SK-N-SH (cell line): ENCODE results near the gene BCAN. TPM values are rescaled to one million over a fixed set of nuclear protein-coding genes. Genes with fewer than 3 reads are reported as not detected.

Experiments
- CTCF ChIA-PET: fragments of 300-600, 350-600 bp; formaldehyde crosslinking; extraction: SDS; loops from one replicate; lab custom pipeline; 2021; lab: Yijun Ruan, JAX
- POLR2A ChIA-PET: fragments of 350-600 bp; sonication (Branson Sonifier 250); formaldehyde crosslinking; extraction: SDS; loops from one replicate; lab custom pipeline; 2020; ENCODE audit warnings: antibody characterized with exemption, inconsistent platforms; lab: Yijun Ruan, JAX
- DNase-seq: peaks from one replicate; pipeline ENCODE4 v3.0.0; 2012
- H2AFZ ChIP-seq: fragments of 200-600 bp; sonication (generic); 2 replicates; pipeline ENCODE4 v1.8.1; 2016; ENCODE audit warnings: antibody characterized with exemption, mild to moderate bottlenecking, low read depth
- H3F3A ChIP-seq: fragments of 200-600 bp; sonication (generic); replicated peaks from 2 replicates; pipeline ENCODE3; 2016; ENCODE audit warnings: antibody characterized with exemption, mild to moderate bottlenecking; ENCODE audit not compliant: insufficient read depth
- H3K27ac ChIP-seq, 2 experiments: fragments of 200-500 bp in 1 of 2; fragments of 200-600 bp in 1 of 2; sonication (Bioruptor generic) in 1 of 2; sonication (generic), shearing (Covaris generic) in 1 of 2; 2 replicates each; pipeline versions ENCODE4 v1.5.1 to v1.6.1; 2014 to 2016; ENCODE audit warnings: low read depth in 2 of 2, inconsistent platforms in 1 of 2, low read length in 1 of 2, mild to moderate bottlenecking in 1 of 2, mixed read lengths in 1 of 2
- H3K27me3 ChIP-seq: fragments of 200-600 bp; sonication (generic), shearing (Covaris generic); 2 replicates; pipeline ENCODE4 v1.6.1; 2016; ENCODE audit warnings: mixed run types; ENCODE audit not compliant: insufficient read depth
- H3K36me3 ChIP-seq, 2 experiments: fragments of 200-500 bp in 1 of 2; fragments of 200-600 bp in 1 of 2; sonication (Bioruptor generic) in 1 of 2; sonication (generic) in 1 of 2; replicated peaks in 1 of 2; 2 replicates each; pipeline versions ENCODE3 to v1.5.1; 2014 to 2016; ENCODE audit warnings: low read length in 1 of 2, mild to moderate bottlenecking in 1 of 2; ENCODE audit not compliant: insufficient read depth in 2 of 2, control insufficient read depth in 1 of 2
- H3K4me1 ChIP-seq, 2 experiments: fragments of 200-500 bp in 1 of 2; fragments of 200-600 bp in 1 of 2; sonication (Bioruptor generic) in 1 of 2; sonication (generic), shearing (Covaris generic) in 1 of 2; 2 replicates each; pipeline versions ENCODE4 v1.5.1 to v1.6.1; 2014 to 2016; ENCODE audit warnings: low read depth in 1 of 2, low read length in 1 of 2, mixed run types in 1 of 2; ENCODE audit not compliant: insufficient read depth in 2 of 2, control insufficient read depth in 1 of 2
- H3K4me2 ChIP-seq: fragments of 200-600 bp; sonication (generic), shearing (Covaris generic); 2 replicates; pipeline ENCODE4 v1.6.1; 2017; ENCODE audit warnings: mixed run types
- H3K4me3 ChIP-seq, 2 experiments: fragments of 200-500 bp in 1 of 2; fragments of 200-600 bp in 1 of 2; sonication (Bioruptor generic) in 1 of 2; sonication (generic), shearing (Covaris generic) in 1 of 2; 2 replicates each; pipeline versions ENCODE4 v1.5.1 to v1.8.1; 2014 to 2016; ENCODE audit warnings: low read depth in 2 of 2, inconsistent platforms in 1 of 2, low read length in 1 of 2, mild to moderate bottlenecking in 1 of 2, mixed read lengths in 1 of 2, moderate library complexity in 1 of 2
- H3K79me2 ChIP-seq: fragments of 200-600 bp; sonication (generic); 2 replicates; pipeline ENCODE4 v1.8.1; 2017; ENCODE audit warnings: mild to moderate bottlenecking; ENCODE audit not compliant: insufficient read depth
- H3K9ac ChIP-seq: fragments of 200-600 bp; sonication (generic); 2 replicates; pipeline ENCODE4 v1.6.1; 2017; ENCODE audit warnings: mixed run types
- H3K9me2 ChIP-seq: fragments of 200-600 bp; sonication (generic); 2 replicates; pipeline ENCODE4 v1.6.1; 2017; ENCODE audit warnings: mixed run types
- H3K9me3 ChIP-seq: fragments of 200-600 bp; sonication (generic); 2 replicates; pipeline ENCODE4 v1.6.1; 2017; ENCODE audit warnings: mixed run types, mild to moderate bottlenecking, moderate library complexity
- H4K20me1 ChIP-seq: fragments of 200-600 bp; sonication (generic); 2 replicates; pipeline ENCODE4 v1.6.1; 2017; ENCODE audit warnings: mild to moderate bottlenecking, mixed run types; ENCODE audit not compliant: insufficient read depth
- FOXJ3 ChIP-seq: sonication (generic); formaldehyde crosslinking; IDR thresholded peaks from 2 replicates; pipeline ENCODE4 v1.5.1; 2020; ENCODE audit warnings: mild to moderate bottlenecking, missing genetic modification reagents
- FOXM1 ChIP-seq: IDR thresholded peaks from 2 replicates; pipeline ENCODE4 v1.4.0; 2012; ENCODE audit warnings: low read depth, mild to moderate bottlenecking
- GABPA ChIP-seq: IDR thresholded peaks from 2 replicates; pipeline ENCODE4 v1.4.0; 2012; ENCODE audit warnings: low read depth, mild to moderate bottlenecking
- JUND ChIP-seq: IDR thresholded peaks from 2 replicates; pipeline ENCODE4 v1.4.0; 2012
- MEF2A ChIP-seq: IDR thresholded peaks from 2 replicates; pipeline ENCODE4 v1.4.0; 2012; ENCODE audit warnings: low read depth, borderline replicate concordance
- MXI1 ChIP-seq: IDR thresholded peaks from 2 replicates; pipeline ENCODE4 v1.6.1; 2012; ENCODE audit warnings: mild to moderate bottlenecking, low read depth, low read length, improper control_type of control experiment
- NFIC ChIP-seq: IDR thresholded peaks from 2 replicates; pipeline ENCODE4 v1.4.0; 2012; ENCODE audit warnings: borderline replicate concordance
- PBX3 ChIP-seq: IDR thresholded peaks from 2 replicates; pipeline ENCODE4; 2012
- POLR2AphosphoS5 ChIP-seq: IDR thresholded peaks from 2 replicates; pipeline ENCODE4 v1.6.1; 2012; ENCODE audit warnings: low read depth, low read length
- RAD21 ChIP-seq: IDR thresholded peaks from 2 replicates; pipeline ENCODE4 v1.6.1; 2012; ENCODE audit warnings: mild to moderate bottlenecking, low read length
- RCOR1 ChIP-seq: fragments of 150-350 bp; IDR thresholded peaks from 2 replicates; pipeline ENCODE4 v1.6.1; 2017; ENCODE audit warnings: antibody characterized with exemption, low read length
- RFX5 ChIP-seq: IDR thresholded peaks from 2 replicates; pipeline ENCODE4 v1.6.1; 2012; ENCODE audit warnings: mild to moderate bottlenecking, improper control_type of control experiment, low read length
- SIN3A ChIP-seq: IDR thresholded peaks from 2 replicates; pipeline ENCODE4 v1.6.1; 2012; ENCODE audit warnings: low read depth, mild to moderate bottlenecking, low read length, moderate library complexity, borderline replicate concordance
- SMC3 ChIP-seq: IDR thresholded peaks from 2 replicates; pipeline ENCODE4 v1.6.1; 2012; ENCODE audit warnings: low read depth, low read length, improper control_type of control experiment
- TEAD4 ChIP-seq: IDR thresholded peaks from 2 replicates; pipeline ENCODE4 v1.4.0; 2012; ENCODE audit warnings: mild to moderate bottlenecking, borderline replicate concordance; ENCODE audit not compliant: insufficient read depth
- WGBS: methylation state at CpG from one replicate; pipeline ENCODE4 v1.1.6; 2017; ENCODE audit warnings: low lambda C conversion rate; 5-methylcytosine and 5-hydroxymethylcytosine counted together
- polyA plus RNA-seq, 3 experiments: library from polyadenylated mRNA; depleted of rRNA; stranded (reverse); fragments of >200 nt; gene quantifications; 2 replicates each; pipeline ENCODE4 v1.2.3, GENCODE V29; 2012
- TF ChIP-seq, protein P1 (sequence below): IDR thresholded peaks from 2 replicates; pipeline ENCODE4 v1.4.0; 2012; ENCODE audit warnings: low read depth, borderline replicate concordance

BCAN gene
- polyA plus RNA-seq, 1 of the 3 experiments (the other 2 are of a cell fraction): 0.25 TPM

DNA sequence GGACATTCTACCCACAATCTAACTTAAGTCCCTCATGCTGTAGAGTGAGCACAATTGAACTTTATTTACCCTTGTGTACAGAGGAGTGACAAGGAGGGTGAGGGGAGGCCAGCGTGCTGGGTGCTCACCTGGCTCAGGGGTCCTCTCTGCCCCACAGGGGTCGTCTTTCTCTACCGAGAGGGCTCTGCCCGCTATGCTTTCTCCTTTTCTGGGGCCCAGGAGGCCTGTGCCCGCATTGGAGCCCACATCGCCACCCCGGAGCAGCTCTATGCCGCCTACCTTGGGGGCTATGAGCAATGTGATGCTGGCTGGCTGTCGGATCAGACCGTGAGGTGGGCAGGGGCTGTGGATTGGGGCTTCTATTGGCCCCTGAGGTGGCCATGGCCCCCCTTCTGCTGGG lies 5.4 kb downstream of the BCAN start (continued):
- TF ChIP-seq FOXM1 (no peak), PBX3 (no peak), FOXJ3 (CRISPR knock-in tag) (no peak), MXI1 (no peak), JUND (no peak), POLR2AphosphoS5 (no peak), SMC3 (no peak), MEF2A (no peak), RAD21 (no peak)

DNA sequence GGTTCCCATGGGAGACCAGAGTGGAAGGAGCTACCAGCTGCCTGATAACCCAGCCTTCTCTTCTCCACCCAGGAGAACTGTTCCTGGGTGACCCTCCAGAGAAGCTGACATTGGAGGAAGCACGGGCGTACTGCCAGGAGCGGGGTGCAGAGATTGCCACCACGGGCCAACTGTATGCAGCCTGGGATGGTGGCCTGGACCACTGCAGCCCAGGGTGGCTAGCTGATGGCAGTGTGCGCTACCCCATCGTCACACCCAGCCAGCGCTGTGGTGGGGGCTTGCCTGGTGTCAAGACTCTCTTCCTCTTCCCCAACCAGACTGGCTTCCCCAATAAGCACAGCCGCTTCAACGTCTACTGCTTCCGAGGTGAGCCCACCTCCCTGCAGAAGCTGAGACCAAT lies 6.6 kb downstream of the BCAN start:
- Histone ChIP-seq H3K27me3 (no peaks in the 10 kb centered on the region), H3K36me3 (no peaks in the 10 kb centered on the region), H4K20me1 (peaks cover 5% of the 10 kb centered on the region; the same call in 1 of the 2 replicates), H3K9me3 (no peaks in the 10 kb centered on the region), H3K9ac (no peak overlapping the region), H3K27ac (no peak overlapping the region), H2AFZ (no peak overlapping the region), H3K4me2 (no peak overlapping the region), H3K4me1 (no peaks in the 10 kb centered on the region; a peak in 1 of 4 replicates), H3K79me2 (no peaks in the 10 kb centered on the region), H3F3A (peaks cover 1% of the 10 kb centered on the region), H3K4me3 (no peak overlapping the region), H3K9me2 (no peaks in the 10 kb centered on the region)
- CTCF ChIA-PET: interaction anchor here (0.7 to 17.8 kb wide), 10 partner anchors 10 to 149 kb away, joined by 3 to 252 read pairs (median 10); partner anchors contain the start of genes HAPLN2 and NES
- TF ChIP-seq SMC3 (no peak), SIN3A (no peak), GABPA (no peak), RFX5 (no peak), MXI1 (no peak), NFIC (no peak), TEAD4 (no peak)
- TF ChIP-seq, protein P1, sequence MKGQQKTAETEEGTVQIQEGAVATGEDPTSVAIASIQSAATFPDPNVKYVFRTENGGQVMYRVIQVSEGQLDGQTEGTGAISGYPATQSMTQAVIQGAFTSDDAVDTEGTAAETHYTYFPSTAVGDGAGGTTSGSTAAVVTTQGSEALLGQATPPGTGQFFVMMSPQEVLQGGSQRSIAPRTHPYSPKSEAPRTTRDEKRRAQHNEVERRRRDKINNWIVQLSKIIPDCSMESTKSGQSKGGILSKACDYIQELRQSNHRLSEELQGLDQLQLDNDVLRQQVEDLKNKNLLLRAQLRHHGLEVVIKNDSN: no peak
- POLR2A ChIA-PET: interaction anchor here (0.6 to 1.3 kb wide), 2 partner anchors 24 to 199 kb away, joined by 3 read pairs; no protein-coding TSS in a partner anchor
- 84% methylated on average over 6 of the region's 10 CpGs for WGBS
- DNase-seq: no peak

- no peak overlapping the region for H3K9ac ChIP-seq
- H3K27me3 ChIP-seq: no peaks in the 10 kb centered on the region
- H3K36me3 ChIP-seq: no peaks in the 10 kb centered on the region
- ChIA-PET POLR2A (interaction anchor here (0.6 to 1.3 kb wide), 2 partner anchors 25 to 199 kb away, joined by 3 read pairs; no protein-coding TSS in a partner anchor), CTCF (interaction anchor here (0.7 to 17.8 kb wide), 10 partner anchors 10 to 149 kb away, joined by 3 to 252 read pairs (median 10); partner anchors contain the start of genes HAPLN2 and NES)
- no peak for DNase-seq
- peaks cover 5% of the 10 kb centered on the region; the same call in 1 of the 2 replicates for H4K20me1 ChIP-seq
- H3K4me2 ChIP-seq: no peak overlapping the region
- no peaks in the 10 kb centered on the region for H3K79me2 ChIP-seq
- H3K9me2 ChIP-seq: no peaks in the 10 kb centered on the region
- 44% methylated on average over 2 of the region's 2 CpGs for WGBS
- H3K9me3 ChIP-seq: no peaks in the 10 kb centered on the region
- no peak overlapping the region for H2AFZ ChIP-seq
- no peak for TF ChIP-seq RCOR1
- H3F3A ChIP-seq: no peaks in the 10 kb centered on the region
- H3K27ac ChIP-seq: no peak overlapping the region
- H3K4me3 ChIP-seq: no peak overlapping the region
- no peaks in the 10 kb centered on the region; a peak in 1 of 4 replicates for H3K4me1 ChIP-seq
These were observed 7.0 kb downstream of the BCAN start for GRCh38 chr1:156648951-156649350.
